GM12873 (cell line): ENCODE results near the gene GRB7.

Source experiments
- CTCF ChIP-seq: IDR thresholded peaks from 2 replicates; pipeline ENCODE4 v1.5.1; 2012; ENCODE audit warnings: low read depth, mild to moderate bottlenecking, moderate library complexity, low read length, control low read depth; ENCODE audit not compliant: insufficient read depth; ENCODE audit errors: missing control alignments

Gene GRB7

GRCh38 chr17:39699818-39700147, 38.0 kb upstream of the GRB7 start, which contains the start of gene ERBB2:
Gene ERBB2, plus strand, starts transcription at chr17:39700064. Its CDS starts 175 bp downstream, at chr17:39700239.
- no peak for TF ChIP-seq CTCF

- no peak for TF ChIP-seq CTCF
Measured at GRCh38 chr17:39700148-39700987, 37.4 kb upstream of the GRB7 start.

GRCh38 chr17:39701012-39701783, 36.5 kb upstream of the GRB7 start:
- TF ChIP-seq CTCF = no peak

- no peak for TF ChIP-seq CTCF
Measured at GRCh38 chr17:39701784-39702422, 35.8 kb upstream of the GRB7 start.

GRCh38 chr17:39702901-39703893, 34.5 kb upstream of the GRB7 start:
- no peak for TF ChIP-seq CTCF

GRCh38 chr17:39703913-39704312, 33.8 kb upstream of the GRB7 start:
- no peak for TF ChIP-seq CTCF
